Esophagus squamous epithelium (tissue), 5 donors: ENCODE data around the gene UGT2B7. TPM values are rescaled to one million over a fixed set of nuclear protein-coding genes. Genes with fewer than 3 reads are reported as not detected.
"Not testable (repeated sequence)": the region's sequence is repeated elsewhere in the genome, so short reads cannot be mapped to it uniquely, and the experiment has no call there.

Source experiments
- DNase-seq: peaks from one replicate; lab custom pipeline; 2025; lab: John Stamatoyannopoulos, UW
- H3K27ac ChIP-seq, 4 donors: fragments of 200-600 bp; sonication (generic); one replicate each; pipeline ENCODE4 v1.5.1; 2016 to 2019; ENCODE audit warnings: mild to moderate bottlenecking in 1 of 4
- H3K27me3 ChIP-seq, 4 donors: fragments of 200-600 bp; sonication (generic); 1 replicate in 3 of 4; 2 replicates in 1 of 4; pipeline versions ENCODE4 v1.5.1 to v1.6.0; 2017 to 2021; ENCODE audit warnings: antibody characterized with exemption in 1 of 4
- H3K36me3 ChIP-seq, 3 donors: fragments of 200-600 bp; sonication (generic); one replicate each; pipeline ENCODE4 v1.5.1; 2016 to 2019
- H3K4me1 ChIP-seq, 3 donors: fragments of 200-600 bp; sonication (generic); one replicate each; pipeline ENCODE4 v1.5.1; 2017 to 2019
- H3K4me3 ChIP-seq, 4 donors: fragments of 200-600 bp; sonication (generic); 1 replicate in 3 of 4; 2 replicates in 1 of 4; pipeline ENCODE4 v1.5.1; 2016 to 2019; ENCODE audit warnings: mild to moderate bottlenecking in 2 of 4, moderate library complexity in 1 of 4
- H3K9me3 ChIP-seq, 3 donors: fragments of 200-600 bp; sonication (generic); one replicate each; pipeline ENCODE4 v1.5.1; 2016 to 2019
- POLR2A ChIP-seq, 4 donors: fragments of 450-650 bp; IDR thresholded peaks; one replicate each; pipeline ENCODE4 v1.6.1; 2017; ENCODE audit warnings: antibody characterized with exemption in 4 of 4, mild to moderate bottlenecking in 4 of 4, moderate library complexity in 3 of 4
- WGBS, 2 donors: methylation state at CpG; one replicate each; pipeline ENCODE4 v1.1.5; 2018; 5-methylcytosine and 5-hydroxymethylcytosine counted together
- intact Hi-C: fragments of 100-400 bp; cut with DNase I; formaldehyde crosslinking; loops from one replicate; pipeline ENCODE4 v1.15.0; 2022
- total RNA-seq, 4 donors: library from RNA; depleted of rRNA; stranded (reverse); fragments of >200 nt; gene quantifications; one replicate each; pipeline ENCODE4 v1.1.0, GENCODE V29; 2016
- TF ChIP-seq, protein P1 (sequence below), 6 experiments: fragments of 450-650 bp in 4 of 6; fragments of 200-600 bp in 2 of 6; sonication (generic) in 2 of 6; IDR thresholded peaks; one replicate each; pipeline ENCODE4 v1.5.1; 2016 to 2019; ENCODE audit warnings: antibody characterized with exemption in 6 of 6, mild to moderate bottlenecking in 4 of 6, moderate library complexity in 4 of 6
- donor health status: DM: yes; HTN: yes; CAD: no.

UGT2B7 gene
- not detected for total RNA-seq

DNA sequence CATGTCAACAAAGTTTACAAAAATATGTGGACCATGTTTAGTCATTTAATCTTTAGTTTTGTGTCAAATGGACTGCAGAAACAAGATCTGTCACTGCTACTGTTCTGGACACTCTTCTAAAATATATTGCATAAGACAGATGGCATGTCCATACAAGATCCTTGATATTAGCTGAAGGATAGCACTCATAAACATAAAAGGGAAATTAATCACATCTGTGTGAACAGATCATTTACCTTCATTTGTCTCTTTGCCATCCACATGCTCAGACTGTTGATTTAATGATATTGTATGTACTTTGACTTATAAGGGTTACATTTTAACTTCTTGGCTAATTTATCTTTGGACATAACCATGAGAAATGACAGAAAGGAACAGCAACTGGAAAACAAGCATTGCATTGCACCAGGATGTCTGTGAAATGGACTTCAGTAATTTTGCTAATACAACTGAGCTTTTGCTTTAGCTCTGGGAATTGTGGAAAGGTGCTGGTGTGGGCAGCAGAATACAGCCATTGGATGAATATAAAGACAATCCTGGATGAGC, at the start of gene UGT2B7:
Gene UGT2B7 (plus strand): TSS at position 364 of the 546 bp plus-strand sequence. CDS start 47 bp downstream, at position 411.
- Histone ChIP-seq H3K27me3 (no peaks in the 10 kb centered on the region), H3K9me3 (no peaks in the 10 kb centered on the region), H3K4me3 (no peak within 1 kb of the TSS), H3K36me3 (no peaks in the 10 kb centered on the region), H3K4me1 (peaks cover 0 to 19% (median 4%) of the 10 kb centered on the region in 3 donors), H3K27ac (no peak within 1 kb of the TSS)
- intact Hi-C loops, result no loop called here
- TF ChIP-seq, protein P1, sequence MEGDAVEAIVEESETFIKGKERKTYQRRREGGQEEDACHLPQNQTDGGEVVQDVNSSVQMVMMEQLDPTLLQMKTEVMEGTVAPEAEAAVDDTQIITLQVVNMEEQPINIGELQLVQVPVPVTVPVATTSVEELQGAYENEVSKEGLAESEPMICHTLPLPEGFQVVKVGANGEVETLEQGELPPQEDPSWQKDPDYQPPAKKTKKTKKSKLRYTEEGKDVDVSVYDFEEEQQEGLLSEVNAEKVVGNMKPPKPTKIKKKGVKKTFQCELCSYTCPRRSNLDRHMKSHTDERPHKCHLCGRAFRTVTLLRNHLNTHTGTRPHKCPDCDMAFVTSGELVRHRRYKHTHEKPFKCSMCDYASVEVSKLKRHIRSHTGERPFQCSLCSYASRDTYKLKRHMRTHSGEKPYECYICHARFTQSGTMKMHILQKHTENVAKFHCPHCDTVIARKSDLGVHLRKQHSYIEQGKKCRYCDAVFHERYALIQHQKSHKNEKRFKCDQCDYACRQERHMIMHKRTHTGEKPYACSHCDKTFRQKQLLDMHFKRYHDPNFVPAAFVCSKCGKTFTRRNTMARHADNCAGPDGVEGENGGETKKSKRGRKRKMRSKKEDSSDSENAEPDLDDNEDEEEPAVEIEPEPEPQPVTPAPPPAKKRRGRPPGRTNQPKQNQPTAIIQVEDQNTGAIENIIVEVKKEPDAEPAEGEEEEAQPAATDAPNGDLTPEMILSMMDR (IDR thresholded peaks at IDR 0.05), result no peak
- no peak for TF ChIP-seq POLR2A (IDR thresholded peaks at IDR 0.05)
- no peak for DNase-seq

DNA sequence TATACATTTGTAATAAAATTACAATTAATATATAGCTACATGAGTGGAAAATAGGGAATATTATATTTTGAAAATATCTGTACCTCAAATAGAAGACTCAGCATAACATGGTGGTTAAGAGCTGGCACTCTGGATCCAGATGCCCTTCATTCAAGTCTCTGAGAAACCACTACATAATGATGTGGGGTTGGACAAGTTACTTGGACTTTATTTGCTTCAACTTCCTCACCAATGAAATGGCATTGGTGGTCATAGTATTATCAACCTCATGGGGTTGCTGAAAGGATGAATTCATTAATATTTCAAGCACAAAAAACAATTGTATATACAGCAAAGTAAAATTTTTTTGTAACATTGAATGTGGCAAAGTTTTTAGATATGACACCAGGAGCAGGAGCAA, 46.4 kb upstream of the UGT2B7 start:
- no peak for TF ChIP-seq POLR2A (IDR thresholded peaks at IDR 0.05)
- TF ChIP-seq, protein P1 (IDR thresholded peaks at IDR 0.05), result no peak
- Histone ChIP-seq H3K9me3 (no peaks in the 10 kb centered on the region), H3K4me3 (no peak overlapping the region), H3K27ac (no peak overlapping the region), H3K27me3 (no peaks in the 10 kb centered on the region), H3K36me3 (no peaks in the 10 kb centered on the region), H3K4me1 (peaks cover 0 to 15% (median 3%) of the 10 kb centered on the region in 3 donors)
- intact Hi-C loops, result no loop called here
- DNase-seq, result no peak

DNA sequence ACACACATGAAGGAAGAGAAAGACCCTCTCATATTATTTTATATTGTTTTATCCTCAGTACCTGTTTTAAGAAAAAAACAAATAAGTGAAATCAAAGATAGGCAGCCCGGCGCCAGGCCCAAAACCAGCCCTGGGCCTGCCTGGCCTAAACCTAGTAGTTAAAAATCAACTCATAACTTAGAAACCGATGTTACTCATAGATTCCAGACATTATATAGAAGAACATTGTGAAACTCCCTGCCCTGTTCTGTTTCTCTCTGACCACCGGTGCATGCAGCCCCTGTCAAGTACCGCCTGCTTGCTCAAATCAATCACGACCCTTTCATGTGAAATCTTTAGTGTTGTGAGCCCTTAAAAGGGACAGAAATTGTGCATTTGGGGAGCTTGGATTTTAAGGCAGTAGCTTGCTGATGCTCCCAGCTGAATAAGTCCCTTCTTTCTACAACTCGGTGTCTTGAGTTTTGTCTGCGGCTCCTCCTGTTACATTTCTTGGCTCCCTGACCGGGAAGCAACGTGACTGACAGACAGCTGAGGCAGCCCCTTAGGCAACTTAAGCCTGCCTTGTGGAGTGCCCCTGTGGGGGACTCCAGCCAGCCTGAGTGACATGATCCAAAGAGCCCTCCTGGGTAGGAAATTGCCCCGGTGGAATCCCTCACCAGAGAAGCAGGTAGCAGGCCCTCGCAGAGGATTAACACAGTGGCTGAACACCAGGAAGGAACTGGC, 45.3 kb upstream of the UGT2B7 start:
- H3K27me3 ChIP-seq, intact Hi-C loops, H3K36me3 ChIP-seq, DNase-seq, H3K9me3 ChIP-seq, H3K4me3 ChIP-seq: not testable (repeated sequence)
- 67 to 68% methylated on average over 10 to 11 of the region's 12 CpGs for WGBS, 2 donors
- Histone ChIP-seq H3K27ac (peak overlapping the region in 3 of 4 donors; percentile 14 to 65 (median 34)), H3K4me1 (peaks cover 0 to 15% (median 3%) of the 10 kb centered on the region in 3 donors)

DNA sequence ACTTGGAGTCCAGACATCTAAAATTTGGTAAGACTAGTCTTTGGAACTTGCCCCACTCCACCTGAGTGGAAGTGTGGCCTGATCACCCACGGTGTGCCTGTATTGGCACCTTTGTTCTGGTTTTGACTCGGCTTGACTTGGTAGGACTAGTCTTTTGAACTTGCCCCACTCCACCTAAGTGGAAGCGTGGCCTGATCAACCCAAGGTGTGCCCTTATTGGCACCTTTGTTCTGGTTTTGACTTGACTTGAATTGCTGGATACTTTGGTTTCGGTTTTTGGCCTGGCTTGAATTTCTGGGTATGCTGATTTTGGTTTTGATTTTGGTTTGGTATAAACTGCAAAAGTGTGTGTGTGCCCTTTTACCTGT, 44.7 kb upstream of the UGT2B7 start:
- Histone ChIP-seq H3K36me3 (no peaks in the 10 kb centered on the region), H3K4me3 (no peak overlapping the region), H3K27ac (peak overlapping the region in 3 of 4 donors; percentile 14 to 65 (median 34)), H3K9me3 (no peaks in the 10 kb centered on the region), H3K27me3 (no peaks in the 10 kb centered on the region), H3K4me1 (peaks cover 0 to 15% (median 3%) of the 10 kb centered on the region in 3 donors)
- no peak for DNase-seq
- no peak for TF ChIP-seq POLR2A (IDR thresholded peaks at IDR 0.05)
- TF ChIP-seq, protein P1 (IDR thresholded peaks at IDR 0.05), result no peak
- intact Hi-C loops, result no loop called here
- 51 to 74% methylated on average over 4 of the region's 4 CpGs for whole genome bisulfite sequencing, 2 donors

DNA sequence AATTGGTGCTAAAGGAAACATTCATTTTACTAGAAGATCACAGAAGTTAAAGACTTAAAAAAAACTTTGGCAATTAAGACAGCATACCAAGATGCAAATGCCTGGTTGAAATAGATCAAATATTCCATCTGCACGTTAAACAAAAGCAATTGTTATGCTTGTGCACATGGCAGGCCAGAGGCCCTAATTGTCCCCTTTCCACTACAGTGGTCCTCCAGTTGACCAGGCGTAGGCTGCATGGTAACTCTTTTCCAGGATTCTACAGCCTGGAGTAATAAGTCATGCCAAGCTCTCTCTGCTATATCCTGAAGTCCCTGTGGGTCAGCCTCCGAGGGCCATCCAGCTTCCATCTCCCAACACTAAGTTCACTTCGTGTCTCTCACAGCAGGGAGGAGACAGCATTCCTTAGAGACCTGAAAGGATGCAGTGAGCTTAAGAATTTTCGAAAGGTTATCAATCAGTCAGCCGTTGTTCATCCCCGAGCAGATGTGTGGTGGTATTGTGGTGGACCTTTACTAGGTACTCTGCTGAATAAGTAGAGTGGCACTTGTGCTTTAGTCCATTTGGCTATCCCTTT, 42.9 kb upstream of the UGT2B7 start:
- not testable (repeated sequence) for H3K9me3 ChIP-seq, H3K36me3 ChIP-seq

DNA sequence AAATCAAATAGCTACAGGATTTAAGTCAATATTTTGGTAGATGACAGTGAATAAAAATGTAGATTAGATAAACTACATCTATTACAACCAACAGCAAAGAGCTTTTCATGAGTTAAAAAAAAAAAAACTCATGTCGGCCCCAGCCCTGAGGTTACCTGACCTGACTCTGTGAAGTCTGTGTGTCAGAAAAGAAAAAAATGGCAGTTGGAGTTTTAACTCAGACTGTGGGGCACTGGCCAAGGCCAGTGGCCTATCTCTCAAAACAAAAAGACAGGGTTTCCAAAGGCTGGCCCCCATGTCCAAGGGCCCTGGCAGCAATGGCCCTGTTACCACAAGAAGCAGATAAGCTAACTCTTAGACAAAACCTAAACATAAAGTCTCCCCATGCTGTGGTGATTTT, 42.2 kb upstream of the UGT2B7 start:
- Histone ChIP-seq H3K4me1 (peaks cover 4 to 26% (median 7%) of the 10 kb centered on the region in 3 donors), H3K27ac (peak overlapping the region in 3 of 4 donors; percentile 53 to 78 (median 67))
- H3K9me3 ChIP-seq, DNase-seq, H3K27me3 ChIP-seq, intact Hi-C loops, H3K36me3 ChIP-seq, H3K4me3 ChIP-seq: not testable (repeated sequence)
- WGBS, 2 donors, result 38 to 94% methylated on average over 1 of the region's 1 CpG

More for the DNA sequence above, 42.9 kb upstream of the UGT2B7 start:
- H3K27me3 ChIP-seq, H3K4me3 ChIP-seq, DNase-seq, intact Hi-C loops: not testable (repeated sequence)
- H3K4me1 ChIP-seq, result peaks cover 4 to 26% (median 7%) of the 10 kb centered on the region in 3 donors
- peak overlapping the region in 2 of 4 donors; percentile 53 to 78 for H3K27ac ChIP-seq
- whole genome bisulfite sequencing, 2 donors, result 82 to 85% methylated on average over 6 to 7 of the region's 7 CpGs
